ENCODE results near the gene MAP3K9.

Gene MAP3K9

DNA sequence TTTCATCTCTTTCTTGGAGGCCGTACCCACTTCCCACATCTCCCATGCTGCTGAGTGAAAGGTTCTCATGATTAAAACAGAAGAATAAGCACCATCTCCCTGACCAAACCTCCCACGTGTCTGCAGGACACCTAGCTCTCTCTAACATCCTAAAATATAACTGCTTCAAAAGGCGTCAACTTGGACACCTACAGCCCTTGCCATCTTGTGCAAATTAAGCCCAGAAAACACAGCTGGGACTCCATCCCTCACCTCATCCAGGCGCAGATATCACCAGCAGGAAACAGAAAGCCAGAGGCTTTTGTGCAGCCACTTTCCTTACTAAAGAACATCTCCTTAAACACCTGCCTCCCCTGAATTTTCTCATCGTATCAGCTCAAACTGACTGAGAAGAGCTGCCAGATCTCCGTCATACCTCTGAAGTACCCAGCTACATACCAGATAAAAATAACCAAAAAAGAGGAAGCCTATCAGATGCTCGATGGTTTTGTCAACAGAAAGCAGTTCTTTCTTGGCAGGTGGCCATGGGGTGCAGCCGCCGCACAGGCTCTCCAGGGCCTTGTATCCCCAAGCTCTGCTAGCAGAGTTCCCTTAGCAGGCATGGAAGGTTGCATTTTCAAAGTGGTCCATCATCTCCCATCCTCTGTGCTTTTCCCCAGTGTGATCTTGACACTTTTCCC is 28.8 kb downstream of the MAP3K9 start:
- peak; percentile 6 for DNase-seq

GRCh38 chr14:70779667-70780066 is 29.6 kb downstream of the MAP3K9 start:
- DNase-seq, result no peak

- DNase-seq, result no peak
Measured at GRCh38 chr14:70776197-70776596, 33.1 kb downstream of the MAP3K9 start.

GRCh38 chr14:70773182-70773862 is 36.0 kb downstream of the MAP3K9 start:
- no peak for DNase-seq

DNA sequence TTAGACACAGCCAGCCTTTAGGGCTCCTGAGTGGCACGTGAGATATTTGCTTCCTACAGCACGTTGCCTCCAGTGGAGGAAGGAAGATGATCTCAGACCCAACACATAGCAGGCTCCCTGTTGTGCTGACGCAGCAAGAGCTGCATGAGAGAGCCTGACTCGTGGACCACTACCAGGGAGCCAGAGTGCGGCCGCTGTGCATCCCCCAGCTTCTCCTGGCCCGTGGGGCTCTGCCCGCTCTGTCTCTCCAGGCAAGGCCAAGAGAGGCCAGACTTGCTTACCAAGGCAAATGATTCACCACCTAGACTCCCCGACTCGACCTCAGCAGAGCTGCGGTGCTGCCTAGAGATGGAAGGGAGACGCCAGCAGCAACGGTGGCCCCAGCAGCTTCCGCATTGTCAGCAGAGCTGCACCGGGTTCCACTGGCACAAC is 37.5 kb downstream of the MAP3K9 start:
- no peak for DNase-seq

DNA sequence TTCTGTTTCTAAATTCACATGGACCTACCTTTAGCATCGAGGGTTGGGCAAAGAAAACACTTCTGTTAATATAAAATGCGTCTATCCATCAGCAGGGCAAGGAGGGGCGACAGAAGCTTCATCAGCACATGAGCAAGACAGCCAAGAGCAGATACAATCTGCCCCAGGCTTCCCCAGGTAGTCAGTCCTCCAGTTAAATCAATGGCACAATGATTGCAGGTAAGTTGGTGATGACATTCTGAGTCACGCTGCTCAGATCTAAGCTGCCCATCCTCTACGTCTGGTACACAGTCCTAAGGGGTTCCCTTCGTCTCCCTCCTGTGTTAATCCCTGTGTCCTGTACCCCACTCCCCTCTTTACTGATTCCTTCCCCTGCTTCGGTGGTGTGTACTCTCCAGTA is 38.8 kb downstream of the MAP3K9 start:
- no peak for DNase-seq

GRCh38 chr14:70759398-70759797 is 49.9 kb downstream of the MAP3K9 start:
- no peak for DNase-seq

DNA sequence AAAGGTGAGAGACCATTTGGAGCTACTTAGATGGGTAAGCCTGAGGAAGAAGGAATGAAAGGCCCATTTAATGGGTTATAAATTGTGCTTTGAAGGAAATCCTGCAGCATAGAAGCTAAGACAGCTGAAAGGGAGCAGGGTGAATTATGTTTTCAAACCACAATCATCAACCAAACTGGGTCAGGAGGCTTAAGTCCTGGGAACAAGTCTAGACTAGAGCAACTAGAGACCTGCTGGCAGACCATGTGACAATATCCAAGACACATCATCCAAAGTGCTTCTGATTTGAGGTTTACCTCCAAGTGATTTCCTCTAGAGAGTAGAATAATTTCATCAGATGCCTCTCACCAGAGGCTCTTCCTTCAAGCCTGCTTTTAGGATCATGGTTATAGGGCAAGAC is 53.7 kb downstream of the MAP3K9 start:
- no peak for DNase-seq

- no peak for DNase-seq
Measured at GRCh38 chr14:70754991-70755390, 54.3 kb downstream of the MAP3K9 start.

DNA sequence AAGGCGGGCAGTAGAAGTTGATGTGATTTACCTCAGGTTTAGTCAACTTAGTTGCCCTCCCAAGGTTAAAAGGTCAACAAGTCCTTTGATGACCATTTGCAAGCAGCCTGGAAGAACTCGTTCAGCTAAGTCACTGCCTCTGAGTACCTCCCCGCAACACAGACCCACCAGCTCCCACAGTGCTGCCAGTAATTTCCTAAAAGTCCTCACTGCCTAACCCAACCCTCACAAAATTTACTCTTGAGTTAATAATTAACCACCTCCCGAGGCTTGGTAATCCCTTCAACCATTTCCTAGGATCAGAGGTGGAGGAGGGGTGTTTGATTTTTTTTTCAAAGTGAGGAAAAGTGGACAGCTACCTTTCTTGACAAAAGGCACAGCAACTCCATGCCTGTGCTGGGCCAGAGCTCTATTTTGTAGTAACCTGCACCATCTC is 55.8 kb downstream of the MAP3K9 start:
- no peak for DNase-seq

DNA sequence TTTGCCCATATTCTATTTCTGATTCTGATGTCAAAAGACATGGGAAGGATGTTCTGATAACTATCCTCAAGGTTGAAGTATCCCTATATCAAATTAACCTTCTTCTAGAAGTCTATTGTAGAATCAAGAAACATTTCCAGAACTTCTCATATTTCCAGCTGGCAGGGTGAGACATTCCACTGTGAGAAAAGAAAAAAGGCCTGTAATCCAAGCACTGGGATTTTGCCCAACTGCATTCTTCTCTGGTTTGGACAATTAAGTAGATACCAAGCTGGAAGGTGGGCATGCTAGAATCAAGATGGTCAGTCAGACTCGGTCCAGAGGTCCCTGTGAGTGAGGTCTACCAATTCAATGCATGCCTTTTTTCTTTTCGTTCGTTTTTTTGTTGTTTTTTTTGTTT is 60.9 kb downstream of the MAP3K9 start:
- no peak for DNase-seq

DNA sequence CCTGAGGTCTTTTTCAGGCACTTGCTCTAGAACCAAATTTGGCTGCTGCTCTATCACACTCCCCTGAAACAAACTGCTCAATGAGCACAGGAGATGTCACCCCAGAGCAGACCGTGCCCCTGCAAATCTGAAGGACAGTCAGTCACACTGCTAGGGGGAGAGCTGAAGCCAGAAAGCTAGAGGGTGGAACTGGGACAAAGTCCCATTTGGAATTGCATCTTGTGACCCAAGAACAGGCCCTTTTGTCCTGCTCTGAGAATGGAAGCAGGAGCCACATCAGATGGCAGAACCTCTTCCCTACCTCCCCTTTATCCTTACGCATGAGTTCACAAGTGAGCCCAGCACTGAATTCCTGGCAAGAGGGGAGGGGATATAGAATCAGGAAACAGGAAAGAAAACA is 64.7 kb downstream of the MAP3K9 start:
- no peak for DNase-seq

- no peak for DNase-seq
Measured at GRCh38 chr14:70742316-70742715, 67.0 kb downstream of the MAP3K9 start.

DNA sequence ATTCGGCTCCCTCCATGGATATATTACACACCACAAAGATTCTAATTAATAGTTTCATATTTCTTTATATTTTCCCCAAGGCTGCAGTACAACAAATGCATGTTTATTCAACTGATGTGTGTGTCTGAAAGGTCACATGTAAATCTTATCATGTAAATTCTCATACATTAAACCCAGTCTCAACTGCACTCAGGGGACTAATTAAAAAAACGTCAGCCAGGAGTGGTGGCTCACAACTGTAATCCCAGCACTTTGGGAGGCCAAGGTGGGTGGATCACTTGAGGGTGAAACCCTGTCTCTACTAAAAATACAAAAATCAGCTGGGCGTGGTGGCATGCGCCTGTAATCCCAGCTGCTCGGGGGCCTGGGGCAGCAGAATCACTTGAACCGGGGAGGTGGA is 67.8 kb downstream of the MAP3K9 start:
- no peak for DNase-seq

DNA sequence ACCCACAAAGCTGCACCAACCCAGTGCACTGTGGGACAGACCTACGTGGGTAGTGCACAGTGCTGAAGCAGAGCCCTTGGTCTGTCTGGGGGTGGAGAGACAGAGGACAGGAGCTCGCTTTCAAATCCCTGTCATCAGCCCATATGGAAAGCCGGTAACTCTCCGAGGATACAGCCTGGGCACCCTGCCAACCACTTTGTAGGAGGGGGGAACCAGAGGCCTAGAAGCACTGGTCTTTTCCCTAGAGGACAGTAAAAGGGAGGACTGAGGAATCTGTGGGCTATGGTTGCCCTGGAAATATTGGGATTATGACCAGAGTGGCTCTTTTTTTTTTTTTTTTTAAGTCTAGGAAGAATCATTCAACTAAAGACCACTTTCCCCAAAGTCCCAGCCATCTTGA is 74.3 kb downstream of the MAP3K9 start:
- DNase-seq, result peak; percentile 47

- no peak for DNase-seq
Measured at GRCh38 chr14:70731447-70732239, 77.7 kb downstream of the MAP3K9 start.

GRCh38 chr14:70730393-70730792 is 78.9 kb downstream of the MAP3K9 start:
- no peak for DNase-seq

GRCh38 chr14:70726651-70727375 is 82.5 kb downstream of the MAP3K9 start:
- DNase-seq, result no peak

GRCh38 chr14:70724944-70725343 is 84.4 kb downstream of the MAP3K9 start:
- DNase-seq, result no peak

GRCh38 chr14:70724110-70724509 is 85.2 kb downstream of the MAP3K9 start:
- DNase-seq, result no peak

DNA sequence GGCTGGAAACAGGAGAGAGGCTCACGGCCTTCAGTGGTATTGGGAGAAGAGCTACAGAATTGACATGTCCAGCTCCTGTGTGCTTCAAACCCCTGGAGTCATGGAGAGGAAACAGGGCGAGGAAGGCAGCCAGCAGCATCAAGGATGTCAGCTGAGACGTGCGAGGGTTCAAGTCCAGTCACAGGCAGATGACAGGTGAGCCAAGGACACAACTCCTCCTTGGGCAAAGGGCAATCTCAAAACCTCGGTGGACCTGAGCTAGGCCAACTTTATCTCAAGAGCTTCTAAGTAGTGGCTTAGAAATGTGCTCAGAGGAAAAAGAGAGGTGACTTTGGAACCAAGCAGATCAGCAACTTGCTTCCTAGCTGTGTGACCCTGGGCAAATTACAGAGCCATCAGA is 86.0 kb downstream of the MAP3K9 start:
- no peak for DNase-seq

DNA sequence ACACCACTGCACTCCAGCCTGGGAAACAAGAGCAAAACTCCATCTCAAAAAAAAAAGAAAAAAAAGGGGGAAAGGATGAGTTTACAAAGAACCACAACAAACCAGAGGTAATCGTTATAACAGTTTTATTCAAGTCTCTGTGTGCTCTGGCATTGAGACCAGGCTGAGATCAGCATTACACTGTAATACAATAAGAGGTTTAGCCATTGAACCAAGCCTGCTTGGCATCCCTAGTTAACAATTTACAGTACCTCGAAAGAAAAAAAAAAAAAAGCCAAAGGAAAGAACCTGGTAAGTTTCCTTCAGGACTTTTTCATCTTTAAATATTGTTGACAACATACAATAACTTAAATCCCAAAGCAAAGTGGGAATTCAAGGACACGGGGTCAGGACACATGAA is 86.9 kb downstream of the MAP3K9 start:
- no peak for DNase-seq

DNA sequence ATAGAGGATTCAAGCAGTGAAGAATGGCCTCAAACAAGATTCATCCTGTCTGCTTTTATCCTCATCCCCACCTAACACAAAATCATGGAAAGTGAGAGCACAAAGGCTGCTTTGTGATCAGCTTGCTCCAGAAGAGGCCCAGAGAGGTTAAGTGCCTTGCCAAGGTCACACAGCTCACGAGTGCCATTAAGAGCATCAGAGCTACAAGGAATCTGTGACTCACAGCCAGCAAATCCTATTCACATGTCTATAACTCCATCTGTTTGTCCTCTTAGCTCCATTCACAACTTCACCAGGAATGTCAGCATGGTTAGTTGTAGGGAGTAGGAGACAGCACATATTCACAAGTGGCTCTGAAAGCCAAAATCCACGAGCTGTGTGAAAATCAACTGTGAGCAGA is 87.8 kb downstream of the MAP3K9 start:
- no peak for DNase-seq
